HG02938 (cell line): Measurements from ENCODE around the gene VKORC1L1.
"Not testable (repeated sequence)": the region's sequence is repeated elsewhere in the genome, so short reads cannot be mapped to it uniquely, and the experiment has no call there.

Experiments
- ATAC-seq: cut with Tn5 transposase; IDR thresholded peaks from one replicate; pipeline ENCODE4 v1.9.1; 2021; ENCODE audit warnings: mild to moderate bottlenecking, moderate library complexity; ENCODE audit not compliant: unreplicated experiment

Gene VKORC1L1

GRCh38 chr7:65974191-65974801 is 101.4 kb downstream of the VKORC1L1 start:
- no peak for ATAC-seq

GRCh38 chr7:65974876-65975275 is 102.0 kb downstream of the VKORC1L1 start:
- ATAC-seq = no peak

- no peak for ATAC-seq
Observed at GRCh38 chr7:65975814-65976445, 103.1 kb downstream of the VKORC1L1 start.

GRCh38 chr7:65976659-65977196 is 103.9 kb downstream of the VKORC1L1 start:
- ATAC-seq = no peak

- ATAC-seq = no peak
Observed at GRCh38 chr7:65978891-65979582, 106.2 kb downstream of the VKORC1L1 start.

GRCh38 chr7:65979583-65980477 is 107.0 kb downstream of the VKORC1L1 start:
- no peak for ATAC-seq

GRCh38 chr7:65980478-65981250 is 107.8 kb downstream of the VKORC1L1 start:
- peak; percentile 83 for ATAC-seq

GRCh38 chr7:65981965-65982792 is 109.3 kb downstream of the VKORC1L1 start, which contains the start of gene GUSB:
Gene GUSB, minus strand, starts transcription at chr7:65982213. Its CDS starts 30 bp downstream, at chr7:65982183.
- ATAC-seq = peak; percentile 56

- ATAC-seq = no peak
Observed at GRCh38 chr7:65983965-65984658, 111.2 kb downstream of the VKORC1L1 start.

GRCh38 chr7:65988084-65988483 is 115.2 kb downstream of the VKORC1L1 start:
- ATAC-seq = no peak

GRCh38 chr7:65988503-65988902 is 115.6 kb downstream of the VKORC1L1 start:
- not testable (repeated sequence) for ATAC-seq

GRCh38 chr7:65989694-65990080 is 116.8 kb downstream of the VKORC1L1 start:
- ATAC-seq = no peak

GRCh38 chr7:65991829-65992228 is 119.0 kb downstream of the VKORC1L1 start:
- not testable (repeated sequence) for ATAC-seq

- ATAC-seq = no peak
Observed at GRCh38 chr7:65992526-65992925, 119.7 kb downstream of the VKORC1L1 start.

GRCh38 chr7:65994984-65995383 is 122.1 kb downstream of the VKORC1L1 start:
- ATAC-seq = not testable (repeated sequence)

- ATAC-seq = not testable (repeated sequence)
Observed at GRCh38 chr7:66000823-66001417, 128.0 kb downstream of the VKORC1L1 start.

- not testable (repeated sequence) for ATAC-seq
Observed at GRCh38 chr7:66005115-66005671, 132.3 kb downstream of the VKORC1L1 start.

GRCh38 chr7:66007232-66007631 is 134.4 kb downstream of the VKORC1L1 start:
- ATAC-seq = no peak
